HCT116 (cell line): ENCODE data around the gene ATAD3A.
"Not testable (repeated sequence)": the region's sequence is repeated elsewhere in the genome, so short reads cannot be mapped to it uniquely, and the experiment has no call there.

ENCODE experiments used
- ATF3 ChIP-seq: IDR thresholded peaks from 2 replicates; pipeline ENCODE4 v1.6.1; 2012
- CEBPB ChIP-seq: IDR thresholded peaks from 2 replicates; pipeline ENCODE4 v1.6.1; 2012; ENCODE audit warnings: low read depth
- CTCF ChIP-seq, 3 experiments: fragments of 200-600 bp in 1 of 3; sonication (generic) in 1 of 3; IDR thresholded peaks in 2 of 3; conservative IDR thresholded peaks in 1 of 3; 2 replicates each; pipeline ENCODE4 v1.5.1; 2012 to 2017; ENCODE audit warnings: low read depth in 2 of 3, low read length in 2 of 3, antibody characterized with exemption in 1 of 3, borderline replicate concordance in 1 of 3, control low read depth in 1 of 3, mild to moderate bottlenecking in 1 of 3, mixed read lengths in 1 of 3, mixed run types in 1 of 3, moderate library complexity in 1 of 3; ENCODE audit not compliant: insufficient read depth in 1 of 3
- ELF1 ChIP-seq: IDR thresholded peaks from 2 replicates; pipeline ENCODE4 v1.6.1; 2012; ENCODE audit warnings: low read depth, borderline replicate concordance
- EZH2phosphoT487 ChIP-seq: fragments of 200-600 bp; IDR thresholded peaks from 2 replicates; pipeline ENCODE4 v1.6.1; 2018; ENCODE audit warnings: antibody characterized with exemption, borderline replicate concordance
- JUND ChIP-seq: IDR thresholded peaks from 2 replicates; pipeline ENCODE4 v1.6.1; 2012
- POLR2A ChIP-seq: IDR thresholded peaks from 2 replicates; pipeline ENCODE4 v1.7.0; 2011; ENCODE audit warnings: borderline replicate concordance; ENCODE audit not compliant: insufficient read depth, insufficient read length; ENCODE audit errors: extremely low read depth
- RAD21 ChIP-seq: IDR thresholded peaks from 2 replicates; pipeline ENCODE4 v1.6.1; 2012; ENCODE audit warnings: low read depth, mild to moderate bottlenecking
- REST ChIP-seq: IDR thresholded peaks from 2 replicates; pipeline ENCODE4 v1.6.1; 2012; ENCODE audit warnings: low read depth

- not testable (repeated sequence) for TF ChIP-seq CTCF (IDR thresholded peaks at IDR 0.05 in 2 of 3, conservative IDR thresholded peaks at IDR 0.05 in 1 of 3; ENCODE audit: borderline replicate concordance in 1 of 3, insufficient read depth in 1 of 3, low read depth in 2 of 3, low read length in 2 of 3); POLR2A; CEBPB; JUND; ELF1; REST; RAD21; EZH2phosphoT487; ATF3
These were observed 26.1 kb upstream of the ATAD3A start for GRCh38 chr1:1485755-1486317.
